NCI-H1436 (cell line): ENCODE data around the gene CRKL.

Source experiments
- DNase-seq: peaks from one replicate; lab custom pipeline; 2025; lab: John Stamatoyannopoulos, UW

The CRKL gene

DNA sequence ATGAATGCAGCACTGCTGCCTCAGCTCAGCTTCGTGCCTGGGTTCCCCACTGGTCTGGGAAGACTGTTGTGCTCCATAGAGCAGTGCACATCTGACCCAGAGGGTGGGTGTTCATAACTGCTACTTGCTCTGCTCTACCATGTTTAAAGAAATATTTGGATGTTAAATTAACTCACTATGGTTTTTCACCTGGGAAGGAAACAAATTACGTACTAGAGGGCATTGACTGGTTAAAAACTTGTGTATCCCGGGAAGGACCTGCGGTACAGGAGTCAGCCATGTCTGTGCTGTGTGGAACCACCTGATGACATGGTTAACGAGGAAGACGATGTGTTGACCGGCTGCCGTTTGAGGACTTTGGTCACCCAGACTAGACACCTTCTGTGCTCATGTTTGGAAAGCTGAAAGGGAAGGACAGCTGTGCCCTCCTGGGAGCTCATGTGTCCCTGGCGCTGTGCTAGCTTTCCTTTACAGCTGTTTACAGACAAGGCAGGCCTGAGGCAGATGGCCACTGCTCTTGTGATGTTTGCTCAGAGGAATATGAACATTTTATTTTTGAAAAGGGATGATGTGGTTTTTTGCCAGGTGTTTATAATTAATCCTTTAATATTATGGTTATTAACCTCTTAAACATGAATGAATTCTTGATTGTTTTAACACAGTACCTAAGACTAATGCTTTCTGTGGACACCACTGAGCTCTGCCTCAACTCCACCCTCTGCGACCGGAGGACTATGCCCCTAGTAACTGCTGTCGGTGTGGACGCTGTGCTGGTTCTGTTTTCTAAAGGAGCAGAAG is 35.5 kb downstream of the CRKL start:
- no peak for DNase-seq

DNA sequence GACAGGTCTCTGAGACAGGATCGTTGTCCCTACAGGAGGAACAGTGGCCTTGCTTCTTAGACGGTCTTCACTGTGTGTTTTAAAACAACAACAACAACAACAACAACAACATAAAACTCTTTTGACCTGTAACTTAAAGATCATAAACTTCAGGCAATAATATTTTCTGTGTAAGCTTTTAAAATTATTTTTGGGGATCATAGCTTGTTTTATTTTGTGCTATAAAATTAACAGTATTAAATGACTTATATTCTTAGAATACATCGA is 36.1 kb downstream of the CRKL start:
- DNase-seq: no peak

DNA sequence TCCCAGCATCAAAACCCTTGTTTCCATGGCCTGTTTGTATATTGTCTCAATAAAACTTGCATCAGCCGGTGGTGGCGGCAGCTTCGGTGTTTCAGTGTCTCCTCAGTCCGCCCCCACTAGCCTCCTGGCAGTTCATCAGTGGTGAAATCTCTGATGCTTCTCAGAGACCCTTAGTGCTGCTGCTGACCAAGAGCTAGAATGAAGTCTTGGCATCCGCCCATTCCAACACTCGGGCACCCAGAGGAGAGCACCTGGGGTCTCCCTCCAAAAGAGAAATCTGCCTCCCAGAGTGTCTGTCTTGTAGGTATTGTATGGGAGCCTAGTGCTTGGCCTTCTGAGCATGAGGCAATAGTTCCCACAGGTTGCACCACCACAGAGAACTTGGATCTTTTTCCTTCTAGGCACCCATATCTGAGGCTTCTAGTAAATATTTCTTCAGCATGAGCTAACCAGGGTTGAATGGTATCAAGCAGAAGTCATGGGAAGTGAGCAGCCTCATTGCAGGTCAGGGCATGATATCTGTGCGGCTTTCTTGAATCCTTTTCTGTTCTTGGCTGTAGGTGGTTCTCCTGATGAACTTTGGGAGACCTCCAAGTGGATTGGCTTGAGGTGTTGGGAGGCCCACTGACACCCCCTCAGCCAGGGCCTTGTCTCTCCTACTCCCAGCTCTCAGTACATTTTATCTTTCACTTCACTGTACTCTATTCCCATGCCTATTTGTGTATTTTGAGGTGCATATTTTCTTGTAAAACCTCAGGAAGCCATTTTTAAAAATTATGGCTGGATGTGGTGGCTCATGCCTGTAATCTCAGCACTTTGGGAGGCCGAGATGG is 36.7 kb downstream of the CRKL start:
- DNase-seq: no peak

DNA sequence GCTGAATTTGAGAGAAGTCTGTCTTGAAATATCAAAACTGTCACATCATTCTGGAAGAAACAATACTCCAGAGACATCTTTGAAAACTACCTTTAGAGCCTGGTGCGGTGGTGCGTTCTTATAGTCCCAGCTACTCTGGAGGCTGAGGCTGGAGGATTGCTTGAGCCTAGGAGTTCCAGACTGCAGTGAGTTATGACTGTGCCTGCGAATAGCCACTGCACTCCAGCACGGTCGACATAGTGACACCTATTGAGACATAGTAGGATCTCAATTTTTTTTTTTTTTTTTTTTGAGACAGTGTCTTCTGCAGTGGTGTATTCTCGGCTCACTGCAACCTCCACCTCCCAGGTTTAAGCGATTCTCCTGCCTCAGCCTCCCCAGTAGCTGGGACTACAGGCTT is 38.3 kb downstream of the CRKL start:
- DNase-seq: no peak

DNA sequence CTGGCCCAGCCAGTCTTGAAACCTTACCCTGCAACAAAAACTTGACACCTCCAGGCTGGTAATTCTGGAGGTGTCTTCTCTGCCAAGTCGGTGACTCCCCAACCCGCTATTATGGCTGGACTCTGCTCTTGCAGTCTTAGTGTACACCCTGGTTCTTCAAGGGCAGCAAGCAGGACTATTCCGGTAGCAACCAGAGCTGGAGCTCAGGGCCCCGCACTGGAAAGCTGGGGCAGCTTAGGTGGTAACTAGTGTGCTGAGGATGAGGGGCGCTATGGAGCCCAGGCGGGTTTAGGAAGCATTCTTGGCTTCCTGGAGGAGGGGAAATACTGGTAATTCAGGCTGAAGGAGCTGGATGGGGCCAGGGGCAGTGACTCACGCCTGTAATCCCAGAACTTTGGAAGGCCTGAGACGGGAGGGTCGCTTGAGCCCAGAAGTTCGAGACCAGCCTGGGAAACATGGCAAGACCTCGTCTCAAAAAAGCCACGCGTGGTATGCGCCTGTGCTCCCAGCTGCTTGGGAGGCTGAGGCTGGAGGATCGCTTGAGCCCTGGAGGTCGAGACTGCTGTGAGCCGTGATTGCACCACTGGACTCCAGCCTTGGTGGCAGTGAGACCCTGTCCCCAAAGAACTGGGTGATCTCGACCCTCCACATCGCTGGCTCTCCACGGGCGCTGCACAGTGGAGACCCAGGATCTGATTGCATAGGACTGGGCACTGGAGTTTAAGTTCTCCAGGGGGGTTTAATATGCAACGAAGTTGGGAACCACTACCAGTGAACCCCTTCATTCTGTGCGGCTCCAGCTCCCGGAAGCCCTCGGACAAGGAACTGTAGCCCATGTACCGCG is 39.3 kb downstream of the CRKL start:
- no peak for DNase-seq

DNA sequence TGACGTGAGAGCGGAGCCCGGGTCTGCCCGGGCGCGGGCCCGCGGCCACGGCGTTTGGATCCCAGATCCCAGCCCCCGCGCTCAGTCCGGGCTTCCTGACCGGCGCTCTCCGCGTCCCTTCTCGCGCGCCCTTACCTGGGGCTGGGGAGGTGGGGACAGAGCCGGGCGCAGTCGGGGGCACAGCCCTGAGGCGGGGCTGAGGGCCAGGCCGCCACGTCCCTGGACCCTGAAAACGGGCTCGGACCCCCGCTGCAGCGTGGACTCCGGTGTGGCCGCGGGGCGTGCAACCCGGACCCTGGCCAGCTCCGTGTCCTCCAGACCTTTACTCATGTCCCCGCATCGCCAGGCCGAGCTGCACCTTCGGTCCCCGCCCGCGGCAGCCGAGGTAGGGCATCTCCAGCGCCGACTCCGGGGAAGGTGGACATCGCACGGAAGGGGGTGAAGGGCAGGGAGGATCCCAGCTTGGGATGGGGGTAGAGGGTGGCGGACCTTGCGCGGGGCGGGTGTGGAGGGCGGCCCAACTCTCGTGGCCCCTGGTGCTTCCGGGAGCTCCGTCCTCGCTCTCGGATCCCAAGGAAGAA is 40.0 kb downstream of the CRKL start:
- DNase-seq: no peak

DNA sequence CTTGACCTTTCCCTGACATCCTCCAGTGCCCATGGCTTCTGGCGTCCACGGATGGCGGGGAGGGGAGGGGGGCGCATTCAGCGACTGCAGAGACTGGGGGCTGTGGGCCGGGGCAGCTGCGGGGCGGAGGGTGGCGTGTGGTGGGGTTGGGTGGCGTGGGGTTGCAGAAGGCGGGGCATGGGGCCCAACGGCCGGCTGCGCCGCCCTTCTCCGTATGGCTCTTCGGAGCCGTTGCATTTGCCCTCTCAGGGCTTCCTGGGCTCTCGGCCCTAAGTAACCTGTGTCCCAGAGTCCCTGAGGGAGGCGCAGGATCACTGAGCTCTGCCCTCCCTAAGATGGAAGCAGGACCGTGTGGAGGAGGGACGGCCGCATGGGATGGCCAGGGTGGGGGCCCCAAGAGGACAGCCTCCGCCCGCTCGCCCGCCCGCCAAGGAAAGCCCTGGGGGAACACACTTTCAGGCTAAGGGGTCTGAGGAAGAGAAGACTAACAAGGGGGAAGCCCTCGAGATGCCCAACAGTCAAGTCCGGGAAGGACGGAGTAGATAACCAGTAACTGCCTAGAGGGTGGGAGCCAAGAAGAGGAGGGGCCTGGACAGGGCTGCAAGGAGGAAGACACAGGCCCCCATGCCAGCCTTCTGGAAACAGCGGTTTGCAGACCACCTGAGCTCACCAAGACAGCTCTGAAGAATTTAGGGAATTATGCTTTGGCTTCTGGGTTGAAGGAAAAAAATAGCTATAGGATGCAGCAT is 40.6 kb downstream of the CRKL start:
- no peak for DNase-seq

DNA sequence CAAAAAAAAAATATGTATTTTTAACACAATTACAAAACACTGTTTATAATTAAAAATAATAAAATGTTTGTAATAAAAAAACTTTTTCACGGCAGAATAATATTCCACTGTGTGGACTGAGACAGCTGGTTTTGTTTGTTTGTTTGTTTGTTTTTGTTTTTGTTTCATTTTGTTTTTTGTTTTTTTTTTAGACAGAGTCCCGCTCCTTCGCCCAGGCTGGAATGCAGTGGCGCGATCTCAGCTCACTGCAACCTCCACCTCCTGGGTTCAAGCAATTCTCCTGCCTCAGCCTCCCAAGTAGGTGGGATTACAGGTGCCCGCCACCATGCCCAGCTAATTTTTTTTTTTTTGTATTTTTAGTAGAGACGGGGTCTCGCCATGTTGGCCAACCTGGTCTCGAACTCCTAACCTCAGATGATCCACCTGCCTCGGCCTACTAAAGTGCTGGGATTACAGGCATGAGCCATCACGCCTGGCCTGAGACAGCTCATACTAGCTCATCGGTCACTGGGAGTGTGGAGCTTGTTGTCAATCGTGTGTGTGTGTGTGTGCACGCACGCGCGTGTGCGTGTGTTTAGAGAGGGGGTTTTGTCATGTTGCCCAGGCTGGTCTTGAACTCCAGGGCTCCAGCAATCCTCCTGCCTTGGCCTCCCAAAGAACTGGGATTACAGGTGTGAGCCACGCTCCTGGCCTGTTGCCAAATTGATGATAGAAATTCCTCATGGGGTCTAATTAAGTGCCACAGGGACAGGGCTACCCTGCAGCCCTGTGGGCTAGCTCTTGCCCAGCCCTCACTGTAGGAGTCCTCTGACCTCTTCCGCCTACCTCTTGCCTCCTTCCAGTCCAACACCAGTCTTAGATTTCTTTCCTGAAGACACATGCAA is 42.6 kb downstream of the CRKL start:
- no peak for DNase-seq

DNA sequence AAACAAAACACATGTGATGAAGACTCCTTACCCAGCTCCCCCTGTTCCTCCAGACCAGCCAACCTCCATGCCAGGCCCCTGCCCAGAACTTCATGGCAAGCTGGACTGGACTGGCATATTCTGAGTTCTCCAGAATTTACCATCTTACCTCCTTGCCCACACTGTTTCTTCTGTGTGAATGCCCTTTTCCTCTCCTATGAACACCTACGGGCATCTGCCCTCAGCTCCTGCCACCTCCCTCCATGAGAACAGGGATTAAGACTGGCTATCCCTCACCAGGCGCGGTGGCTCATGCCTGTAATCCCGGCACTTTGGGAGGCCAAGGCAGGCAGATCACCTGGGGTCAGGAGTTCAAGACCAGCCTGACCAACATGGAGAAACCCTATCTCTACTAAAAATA is 43.4 kb downstream of the CRKL start:
- no peak for DNase-seq

DNA sequence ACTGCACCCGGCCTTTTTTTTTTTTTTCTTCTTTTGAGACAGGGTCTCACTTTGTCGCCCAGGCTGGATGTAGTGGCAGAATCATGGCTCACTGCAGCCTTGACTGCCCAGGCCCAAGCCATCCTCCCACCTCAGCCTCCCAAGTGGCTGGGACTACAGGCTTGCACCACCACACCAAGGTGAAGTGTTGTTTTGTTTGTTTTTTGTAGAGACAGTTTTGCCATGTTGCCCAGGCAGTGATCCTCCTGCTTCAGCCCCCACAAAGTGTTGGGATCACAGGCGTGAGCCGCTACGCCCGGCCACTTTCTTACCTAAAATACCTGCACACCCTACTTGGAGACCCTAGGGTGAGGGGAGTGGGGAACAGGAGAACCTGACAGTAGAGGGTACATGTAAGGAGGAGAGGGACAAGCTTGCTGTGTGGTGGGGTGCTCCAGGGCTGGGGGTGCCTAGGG is 45.3 kb downstream of the CRKL start:
- no peak for DNase-seq

DNA sequence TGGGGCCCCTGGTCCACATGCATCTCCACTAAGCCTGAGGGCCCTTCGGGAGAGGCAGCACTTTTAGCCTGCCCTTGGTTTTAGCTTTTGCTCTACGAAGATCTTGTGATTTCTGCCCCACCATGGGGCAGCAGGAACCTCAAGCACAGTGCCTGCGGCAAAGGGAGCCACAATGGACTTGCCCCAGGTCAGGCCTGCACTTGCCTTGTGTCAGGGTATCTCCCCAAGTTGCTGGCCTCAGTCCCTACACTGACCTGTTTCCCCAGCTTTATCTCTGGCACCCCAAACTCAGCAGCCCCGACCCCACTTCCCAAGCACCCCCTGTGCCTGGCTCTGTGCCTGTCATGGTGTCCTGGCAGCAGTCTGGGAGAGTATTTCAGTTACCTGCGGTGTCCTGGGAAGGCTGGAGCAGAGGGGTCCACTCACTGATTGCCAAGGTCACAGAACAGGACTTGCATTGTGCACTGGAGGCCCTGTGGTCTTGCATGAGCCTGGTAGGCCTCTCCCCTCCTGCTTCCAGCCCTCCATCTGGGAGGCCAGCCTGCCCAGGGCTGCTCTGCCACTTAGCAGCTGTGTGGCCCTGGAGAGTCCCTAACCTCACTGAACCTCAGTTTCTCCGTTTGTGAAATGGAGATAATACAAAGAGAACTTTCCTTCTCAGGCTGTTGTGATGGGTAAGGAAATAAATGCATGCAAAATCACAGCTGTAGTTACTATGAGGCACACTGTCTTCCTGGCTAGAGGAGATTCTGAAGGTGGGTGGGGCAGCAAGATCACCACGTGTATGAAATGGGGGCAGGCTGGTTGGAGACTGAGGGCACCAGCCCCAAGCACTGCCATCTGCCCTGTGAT is 46.2 kb downstream of the CRKL start:
- DNase-seq: no peak

DNA sequence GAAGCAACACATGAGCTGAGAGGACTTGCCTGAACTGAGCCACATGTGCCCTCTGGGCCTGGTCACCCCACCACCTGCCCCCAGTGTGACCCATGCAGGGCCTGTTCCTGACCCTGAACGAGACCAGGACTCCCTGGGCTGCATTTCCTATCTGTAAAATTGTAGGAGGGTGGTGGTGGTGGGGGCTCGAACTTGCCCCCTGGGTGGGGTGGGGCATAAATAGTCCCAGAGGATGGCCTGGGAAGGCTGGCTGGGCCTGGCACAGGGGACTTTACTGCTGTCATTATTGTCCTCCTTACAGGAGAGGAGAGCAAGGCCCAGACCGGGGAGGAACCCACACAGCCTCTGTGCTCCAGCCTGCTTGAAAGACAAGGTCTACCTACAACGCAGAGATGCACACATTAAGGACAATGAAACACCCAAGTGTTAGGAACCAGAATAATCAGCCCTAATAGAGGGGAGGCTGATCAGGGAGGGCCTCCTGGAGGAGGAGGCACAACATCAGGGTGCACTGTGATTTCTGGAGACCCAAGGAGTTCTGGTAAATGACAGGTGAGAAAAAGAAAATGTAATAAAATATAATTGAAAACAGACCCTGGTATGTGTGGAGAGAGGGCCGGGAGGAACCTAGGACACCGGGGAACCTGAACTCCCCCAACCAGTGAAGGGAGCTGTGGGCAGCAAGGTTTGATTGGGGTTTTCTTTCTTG is 47.0 kb downstream of the CRKL start:
- no peak for DNase-seq

DNA sequence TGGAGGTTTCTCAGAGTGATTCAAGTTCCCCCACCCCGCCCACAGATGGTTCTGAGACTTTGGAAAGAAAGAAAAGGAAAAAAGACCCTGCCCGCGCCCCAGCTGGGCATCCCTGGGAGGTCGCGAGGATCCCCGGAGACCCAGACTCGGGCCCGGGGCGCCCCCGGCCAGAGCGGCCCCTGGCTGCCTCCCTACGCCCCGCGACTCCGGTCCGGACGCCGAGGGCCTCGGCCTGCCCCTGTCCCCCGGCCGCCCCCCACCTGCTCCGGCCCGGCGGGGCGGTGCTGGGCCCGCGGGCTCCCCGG is 47.5 kb downstream of the CRKL start:
- no peak for DNase-seq

DNA sequence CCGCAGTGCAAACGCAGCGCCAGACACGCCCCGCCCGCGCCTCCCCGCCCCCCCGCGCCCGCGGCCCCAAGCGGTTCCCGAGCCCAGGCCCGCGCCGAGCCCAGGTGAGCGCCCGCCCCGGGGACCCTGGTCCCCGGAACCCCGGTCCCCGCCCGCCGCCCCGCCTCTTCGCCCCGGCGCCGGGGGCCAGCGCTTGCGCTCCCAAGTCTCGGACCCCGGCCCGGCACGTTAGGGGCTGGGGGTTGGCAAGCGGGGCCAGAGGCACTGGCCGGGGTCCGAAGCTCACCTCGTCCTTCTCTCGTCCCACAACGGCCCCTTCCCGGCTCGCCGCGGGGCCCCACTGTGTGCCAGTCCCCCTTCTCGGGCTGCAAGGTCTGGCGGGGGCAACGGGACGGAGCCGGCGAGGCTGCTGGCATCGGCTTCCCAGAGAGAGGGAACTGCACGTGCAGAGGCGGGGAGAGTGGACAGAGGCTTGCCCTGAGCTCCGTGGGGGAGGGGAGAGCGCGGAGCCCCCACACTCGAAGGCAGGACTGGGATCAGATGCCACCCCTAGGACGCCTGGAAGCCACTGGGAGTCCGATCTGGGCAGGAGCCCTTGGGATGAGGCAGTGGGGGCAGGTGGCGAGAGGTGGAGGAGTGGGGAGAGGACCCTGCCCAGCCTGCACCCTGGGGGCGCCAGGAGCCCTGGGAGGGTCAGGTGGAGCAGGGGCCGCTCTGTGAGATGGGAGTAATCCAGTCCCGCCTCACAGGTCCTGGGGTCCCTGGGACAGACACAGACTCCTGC is 48.1 kb downstream of the CRKL start:
- DNase-seq: no peak

DNA sequence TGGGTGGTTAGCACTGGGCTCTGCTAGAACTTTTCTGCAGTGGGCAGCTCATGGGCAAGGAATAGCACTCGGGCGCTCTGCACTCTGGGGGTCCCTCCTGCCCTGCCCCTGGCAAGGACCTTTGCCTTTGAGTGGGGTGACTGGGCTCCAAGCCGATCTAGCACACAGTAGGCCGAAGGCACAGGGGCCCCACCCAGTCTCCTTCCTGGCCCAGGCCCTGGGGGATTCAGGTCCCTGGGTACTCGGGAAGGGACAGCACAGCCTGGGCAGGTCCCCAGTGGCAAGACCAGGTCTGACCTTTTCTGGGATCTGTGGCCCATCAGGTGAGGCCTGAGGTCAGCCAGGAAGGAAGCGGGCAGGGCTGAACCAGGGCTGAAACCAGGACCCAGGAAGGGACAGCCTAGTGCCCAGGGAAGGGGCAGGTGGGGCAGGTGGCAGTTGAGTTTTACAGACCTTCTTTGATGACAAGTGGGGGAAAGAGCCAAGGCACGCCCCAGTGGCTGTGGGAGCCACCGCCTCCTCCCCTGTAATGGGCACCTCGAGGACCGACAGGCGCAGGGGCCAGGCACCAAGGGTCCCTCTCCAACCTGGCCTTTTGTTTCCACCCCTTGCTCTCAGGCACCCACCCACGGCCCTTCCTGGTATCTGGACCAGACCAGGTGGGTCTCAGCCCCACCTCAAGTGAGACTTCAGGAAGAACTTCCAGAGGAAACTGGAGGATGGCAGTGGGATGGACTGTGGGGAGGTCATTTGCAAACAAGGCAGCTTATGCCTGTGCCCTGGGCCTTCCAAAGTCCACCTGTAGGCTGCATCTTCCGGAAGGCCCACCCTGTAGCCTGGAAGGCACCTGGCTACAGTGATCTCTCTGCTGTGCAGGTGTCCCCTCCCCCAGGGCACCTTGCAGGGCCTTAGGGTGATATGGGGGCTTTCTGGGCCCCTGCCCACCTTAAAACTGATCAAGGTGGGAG is 49.0 kb downstream of the CRKL start:
- DNase-seq: no peak

DNA sequence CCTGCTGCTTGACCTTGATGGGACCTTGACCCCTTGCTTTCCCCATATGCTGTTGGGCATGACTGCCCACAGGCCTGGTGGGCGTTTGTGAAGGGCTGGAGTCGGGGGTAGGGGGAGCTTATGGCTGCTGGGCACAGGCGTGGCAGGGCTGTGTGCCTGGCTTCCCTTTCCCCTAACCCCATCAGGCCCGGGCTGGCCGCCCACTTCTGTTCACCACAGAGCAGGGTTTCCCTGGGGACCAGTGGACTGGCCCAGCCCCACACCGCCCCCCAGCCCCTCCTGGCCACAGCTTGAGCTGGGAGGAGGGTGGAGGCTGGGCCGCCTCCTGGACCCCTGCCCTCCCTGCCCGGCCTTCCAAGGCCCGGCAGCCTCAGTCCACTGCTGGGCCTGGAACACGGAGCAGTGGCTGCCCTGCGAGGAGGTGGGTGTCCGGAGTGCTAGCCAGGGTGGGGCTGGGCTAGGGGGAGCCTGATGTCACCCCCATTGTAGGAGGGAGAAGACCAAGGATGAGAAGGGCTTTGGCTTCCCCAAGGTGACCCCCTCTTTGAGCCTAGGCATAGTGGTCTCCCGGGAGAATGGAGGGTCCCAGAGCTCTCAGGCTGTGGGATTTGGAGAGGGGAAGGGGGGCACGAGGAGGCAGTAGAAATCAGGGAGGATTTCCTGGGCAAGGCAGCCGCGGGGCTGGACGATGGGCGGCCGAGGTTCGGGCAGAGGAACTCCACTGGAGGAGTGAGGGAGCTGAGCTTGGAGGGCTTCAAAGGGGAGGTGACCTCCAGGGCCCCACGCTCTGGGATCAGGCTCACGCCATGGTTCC is 49.9 kb downstream of the CRKL start, which contains the start of gene AIFM3:
Gene AIFM3 (plus strand): TSS at position 373 of the 814 bp plus-strand sequence. CDS start 690 bp downstream, outside the sequence.
- DNase-seq: no peak
